Measurements from ENCODE around the gene YY1.
"Not testable (repeated sequence)": the region's sequence is repeated elsewhere in the genome, so short reads cannot be mapped to it uniquely, and the experiment has no call there.

The YY1 gene

GRCh38 chr14:100285021-100285912, 46.3 kb downstream of the YY1 start:
- DNase-seq, result peak; percentile 77 to 93 (median 86)

GRCh38 chr14:100285913-100286400, 47.0 kb downstream of the YY1 start:
- DNase-seq, result no peak

- no peak for DNase-seq
Measured at GRCh38 chr14:100286484-100287191, 47.7 kb downstream of the YY1 start.

GRCh38 chr14:100287202-100287997, 48.5 kb downstream of the YY1 start:
- no peak for DNase-seq

GRCh38 chr14:100287998-100288295, 49.0 kb downstream of the YY1 start:
- not testable (repeated sequence) for DNase-seq

- no peak for DNase-seq
Measured at GRCh38 chr14:100288382-100289185, 49.6 kb downstream of the YY1 start.

GRCh38 chr14:100289916-100290606, 51.1 kb downstream of the YY1 start:
- no peak for DNase-seq

- no peak for DNase-seq
Measured at GRCh38 chr14:100290607-100291304, 51.8 kb downstream of the YY1 start.

- no peak for DNase-seq
Measured at GRCh38 chr14:100291305-100292075, 52.5 kb downstream of the YY1 start.

- DNase-seq, result no peak
Measured at GRCh38 chr14:100292301-100292775, 53.4 kb downstream of the YY1 start.

GRCh38 chr14:100292776-100293461, 54.0 kb downstream of the YY1 start:
- DNase-seq, result no peak

GRCh38 chr14:100293497-100294212, 54.7 kb downstream of the YY1 start:
- DNase-seq, result no peak

GRCh38 chr14:100294213-100294962, 55.4 kb downstream of the YY1 start:
- no peak for DNase-seq

GRCh38 chr14:100294963-100295330, 56.0 kb downstream of the YY1 start:
- DNase-seq, result no peak

- no peak for DNase-seq
Measured at GRCh38 chr14:100295376-100296105, 56.6 kb downstream of the YY1 start.

- peak; percentile 22 to 75 (median 66) for DNase-seq
Measured at GRCh38 chr14:100296106-100296651, 57.2 kb downstream of the YY1 start.

GRCh38 chr14:100296729-100297128, 57.8 kb downstream of the YY1 start:
- DNase-seq, result not testable (repeated sequence)
